GM19397 (cell line): ENCODE measurements around the gene LRBA.
"Not testable (repeated sequence)": the region's sequence is repeated elsewhere in the genome, so short reads cannot be mapped to it uniquely, and the experiment has no call there.

Experiments
- ATAC-seq: cut with Tn5 transposase; IDR thresholded peaks from one replicate; pipeline ENCODE4 v1.9.1; 2021; ENCODE audit warnings: mild to moderate bottlenecking, moderate library complexity; ENCODE audit not compliant: unreplicated experiment

Gene LRBA

GRCh38 chr4:150949342-150949741, 65.7 kb downstream of the LRBA start:
- no peak for ATAC-seq

GRCh38 chr4:150948710-150949109, 66.4 kb downstream of the LRBA start:
- no peak for ATAC-seq

- ATAC-seq = no peak
Measured at GRCh38 chr4:150948074-150948473, 67.0 kb downstream of the LRBA start.

- ATAC-seq = no peak
Measured at GRCh38 chr4:150944660-150945059, 70.4 kb downstream of the LRBA start.

- ATAC-seq = no peak
Measured at GRCh38 chr4:150943818-150944217, 71.3 kb downstream of the LRBA start.

GRCh38 chr4:150943126-150943525, 72.0 kb downstream of the LRBA start:
- ATAC-seq = no peak

- no peak for ATAC-seq
Measured at GRCh38 chr4:150942539-150942938, 72.5 kb downstream of the LRBA start.

- ATAC-seq = no peak
Measured at GRCh38 chr4:150940123-150940522, 75.0 kb downstream of the LRBA start.

GRCh38 chr4:150939530-150939929, 75.6 kb downstream of the LRBA start:
- ATAC-seq = no peak

GRCh38 chr4:150938873-150939499, 76.1 kb downstream of the LRBA start:
- no peak for ATAC-seq

- no peak for ATAC-seq
Measured at GRCh38 chr4:150938417-150938816, 76.7 kb downstream of the LRBA start.

GRCh38 chr4:150934022-150934421, 81.1 kb downstream of the LRBA start:
- ATAC-seq = no peak

GRCh38 chr4:150931796-150932195, 83.3 kb downstream of the LRBA start:
- no peak for ATAC-seq

GRCh38 chr4:150931005-150931404, 84.1 kb downstream of the LRBA start:
- no peak for ATAC-seq

GRCh38 chr4:150923945-150924344, 91.1 kb downstream of the LRBA start:
- no peak for ATAC-seq

- ATAC-seq = not testable (repeated sequence)
Measured at GRCh38 chr4:150921486-150921885, 93.6 kb downstream of the LRBA start.

GRCh38 chr4:150918562-150918961, 96.5 kb downstream of the LRBA start:
- not testable (repeated sequence) for ATAC-seq

GRCh38 chr4:150911326-150911725, 103.8 kb downstream of the LRBA start:
- ATAC-seq = no peak

GRCh38 chr4:150909116-150909515, 106.0 kb downstream of the LRBA start:
- no peak for ATAC-seq

GRCh38 chr4:150906987-150907633, 108.0 kb downstream of the LRBA start:
- ATAC-seq = no peak

GRCh38 chr4:150904671-150905070, 110.4 kb downstream of the LRBA start:
- ATAC-seq = no peak

- ATAC-seq = no peak
Measured at GRCh38 chr4:150903603-150904002, 111.5 kb downstream of the LRBA start.

GRCh38 chr4:150896497-150896896, 118.6 kb downstream of the LRBA start:
- no peak for ATAC-seq
